SU-DHL-6 (cell line): ENCODE data around the gene C12orf50.

Source experiments
- EZH2phosphoT487 ChIP-seq: fragments of 200-600 bp; sonication (generic), shearing (Covaris generic); conservative IDR thresholded peaks from 2 replicates; pipeline ENCODE4 v1.6.1; 2018; ENCODE audit warnings: mild to moderate bottlenecking, antibody characterized with exemption, low read length, moderate library complexity, mixed read lengths
- TF ChIP-seq, protein P1 (sequence below): fragments of 200-600 bp; sonication (generic); IDR thresholded peaks from one replicate; pipeline ENCODE4 v1.5.1; 2017; ENCODE audit warnings: antibody characterized with exemption, mild to moderate bottlenecking, low read length, moderate library complexity; ENCODE audit not compliant: insufficient read depth, poor library complexity, severe bottlenecking

DNA sequence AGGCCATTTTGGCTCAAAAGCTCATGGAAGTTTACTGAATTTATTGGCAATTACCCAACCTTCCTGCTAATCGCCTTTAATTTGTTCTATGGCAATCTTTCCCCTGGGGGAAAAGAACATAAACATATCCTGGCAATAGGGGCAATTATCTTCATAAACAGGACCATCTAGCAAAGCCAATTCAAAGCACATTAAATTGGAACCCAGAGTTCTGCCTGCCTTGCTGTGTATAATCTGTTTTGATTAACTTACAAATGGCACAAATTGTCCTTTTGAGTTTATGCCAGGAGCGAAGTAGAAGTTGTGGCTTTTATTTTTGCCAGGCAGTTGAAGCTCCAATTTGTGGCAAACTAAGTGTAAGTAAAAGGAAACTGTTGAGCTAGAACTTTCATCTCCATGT lies 68.6 kb downstream of the C12orf50 start:
- TF ChIP-seq, protein P1, sequence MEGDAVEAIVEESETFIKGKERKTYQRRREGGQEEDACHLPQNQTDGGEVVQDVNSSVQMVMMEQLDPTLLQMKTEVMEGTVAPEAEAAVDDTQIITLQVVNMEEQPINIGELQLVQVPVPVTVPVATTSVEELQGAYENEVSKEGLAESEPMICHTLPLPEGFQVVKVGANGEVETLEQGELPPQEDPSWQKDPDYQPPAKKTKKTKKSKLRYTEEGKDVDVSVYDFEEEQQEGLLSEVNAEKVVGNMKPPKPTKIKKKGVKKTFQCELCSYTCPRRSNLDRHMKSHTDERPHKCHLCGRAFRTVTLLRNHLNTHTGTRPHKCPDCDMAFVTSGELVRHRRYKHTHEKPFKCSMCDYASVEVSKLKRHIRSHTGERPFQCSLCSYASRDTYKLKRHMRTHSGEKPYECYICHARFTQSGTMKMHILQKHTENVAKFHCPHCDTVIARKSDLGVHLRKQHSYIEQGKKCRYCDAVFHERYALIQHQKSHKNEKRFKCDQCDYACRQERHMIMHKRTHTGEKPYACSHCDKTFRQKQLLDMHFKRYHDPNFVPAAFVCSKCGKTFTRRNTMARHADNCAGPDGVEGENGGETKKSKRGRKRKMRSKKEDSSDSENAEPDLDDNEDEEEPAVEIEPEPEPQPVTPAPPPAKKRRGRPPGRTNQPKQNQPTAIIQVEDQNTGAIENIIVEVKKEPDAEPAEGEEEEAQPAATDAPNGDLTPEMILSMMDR: no peak
- no peak for TF ChIP-seq EZH2phosphoT487
